GM18505 (cell line): Measurements from ENCODE around the gene SLC35F1.
"Not testable (repeated sequence)": the region's sequence is repeated elsewhere in the genome, so short reads cannot be mapped to it uniquely, and the experiment has no call there.

Source experiments
- ATAC-seq: cut with Tn5 transposase; IDR thresholded peaks from one replicate; pipeline ENCODE4 v1.9.1; 2021; ENCODE audit not compliant: unreplicated experiment
- POLR2A ChIP-seq: IDR thresholded peaks from 4 replicates; pipeline ENCODE4 v1.6.1; 2011; ENCODE audit warnings: borderline replicate concordance; ENCODE audit not compliant: insufficient read depth, insufficient read length; ENCODE audit errors: extremely low read depth

SLC35F1 gene

GRCh38 chr6:117933471-117933870, 26.4 kb downstream of the SLC35F1 start:
- no peak for TF ChIP-seq POLR2A
- no peak for ATAC-seq

DNA sequence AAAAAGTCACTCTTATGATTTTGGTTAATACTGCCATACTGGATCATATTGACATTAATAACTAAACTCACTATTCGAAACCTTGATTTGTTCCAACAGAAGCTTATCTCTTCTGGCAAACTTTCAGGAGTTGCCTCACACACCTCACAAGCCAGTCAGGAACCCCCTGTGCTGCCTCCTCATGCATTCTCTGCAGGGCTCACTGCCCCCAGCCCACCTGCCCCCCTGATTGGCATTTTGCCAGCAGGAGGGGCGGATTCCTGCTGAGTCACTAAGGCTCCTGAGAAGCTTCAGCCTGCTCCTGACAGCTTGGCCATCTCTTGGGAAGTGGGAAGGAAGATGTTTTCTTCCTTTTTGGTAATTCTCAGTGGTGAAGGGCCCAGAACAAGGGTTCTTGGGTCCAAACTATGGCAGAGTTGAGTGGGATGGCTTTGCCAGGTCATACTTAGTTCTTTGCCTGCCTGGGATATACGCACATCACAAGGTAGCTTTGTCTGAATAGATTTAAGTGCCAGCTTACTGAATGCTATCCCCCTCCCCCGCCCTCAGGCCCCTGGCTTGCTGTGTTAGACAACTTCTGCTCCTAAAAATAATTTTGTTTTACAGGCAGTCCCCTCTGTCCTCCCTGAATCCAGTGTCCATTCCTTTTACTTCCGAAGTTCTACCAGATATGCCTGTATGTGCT, 31.4 kb downstream of the SLC35F1 start:
- ATAC-seq = no peak
- no peak for TF ChIP-seq POLR2A

DNA sequence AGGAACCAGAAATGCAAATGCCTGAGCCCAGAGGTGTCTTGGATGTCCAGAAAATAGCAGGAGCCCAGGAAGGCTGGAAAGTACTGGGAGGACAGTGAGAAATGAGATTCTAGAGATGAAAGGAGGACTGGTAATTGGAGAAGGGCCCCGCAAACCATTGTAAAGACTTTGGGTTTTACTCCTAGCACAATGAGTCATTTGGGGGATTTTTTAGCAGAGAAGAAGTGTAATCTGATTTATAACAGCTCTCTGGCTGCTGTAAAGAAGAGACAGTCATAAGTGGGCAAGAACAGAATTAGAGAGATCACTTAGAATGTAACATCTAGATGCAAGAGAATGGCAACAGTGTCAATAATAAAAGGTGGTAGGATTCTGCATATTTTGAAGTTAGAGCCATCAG, 40.2 kb downstream of the SLC35F1 start:
- no peak for ATAC-seq
- TF ChIP-seq POLR2A = no peak

- no peak for TF ChIP-seq POLR2A
- ATAC-seq = no peak
Measured at GRCh38 chr6:117951783-117952182, 44.7 kb downstream of the SLC35F1 start.

GRCh38 chr6:117955684-117956256, 48.7 kb downstream of the SLC35F1 start:
- ATAC-seq = peak; percentile 87

DNA sequence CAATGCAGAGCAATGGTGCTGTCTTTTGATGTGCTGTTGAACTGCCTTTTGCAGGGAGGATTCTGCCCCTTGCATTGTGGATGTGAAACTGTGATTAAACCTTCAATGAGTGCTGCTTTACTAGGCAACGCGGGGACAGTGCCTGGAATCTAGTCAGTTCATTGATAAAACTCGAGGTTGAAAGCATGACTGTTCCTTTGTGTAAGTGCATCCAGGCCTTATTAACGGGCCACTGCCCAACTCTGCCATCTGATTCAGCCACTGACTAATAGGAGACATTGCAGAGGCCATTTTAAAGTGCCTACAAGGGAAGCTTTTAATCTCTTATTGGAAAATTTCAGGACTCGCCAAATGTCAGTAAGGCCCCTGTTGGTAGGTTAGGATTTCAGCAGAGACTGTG, 49.3 kb downstream of the SLC35F1 start:
- no peak for TF ChIP-seq POLR2A
- ATAC-seq = peak; percentile 14

More at GRCh38 chr6:117955684-117956256, 48.7 kb downstream of the SLC35F1 start:
- no peak for TF ChIP-seq POLR2A

- ATAC-seq = no peak
- no peak for TF ChIP-seq POLR2A
Measured at GRCh38 chr6:117958536-117958935, 51.5 kb downstream of the SLC35F1 start.

DNA sequence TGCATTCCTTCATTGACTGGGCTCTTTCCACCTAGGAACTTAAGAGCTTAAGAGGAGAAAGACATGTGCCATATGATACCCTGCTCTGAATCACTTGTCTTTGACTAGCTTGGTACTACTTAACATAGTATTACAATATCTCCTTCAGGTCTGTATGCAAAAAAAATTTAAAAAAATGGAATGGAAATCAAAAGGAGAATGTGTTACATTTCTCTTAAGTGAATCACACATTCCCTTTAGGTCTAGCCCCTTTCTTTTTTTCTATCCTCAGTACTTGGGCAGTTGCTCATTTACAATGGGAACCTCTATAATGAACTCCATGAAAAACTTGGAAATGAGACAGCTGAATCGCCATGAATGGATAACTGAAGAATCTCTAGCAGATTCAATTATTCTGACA, 53.8 kb downstream of the SLC35F1 start:
- ATAC-seq = no peak
- no peak for TF ChIP-seq POLR2A

DNA sequence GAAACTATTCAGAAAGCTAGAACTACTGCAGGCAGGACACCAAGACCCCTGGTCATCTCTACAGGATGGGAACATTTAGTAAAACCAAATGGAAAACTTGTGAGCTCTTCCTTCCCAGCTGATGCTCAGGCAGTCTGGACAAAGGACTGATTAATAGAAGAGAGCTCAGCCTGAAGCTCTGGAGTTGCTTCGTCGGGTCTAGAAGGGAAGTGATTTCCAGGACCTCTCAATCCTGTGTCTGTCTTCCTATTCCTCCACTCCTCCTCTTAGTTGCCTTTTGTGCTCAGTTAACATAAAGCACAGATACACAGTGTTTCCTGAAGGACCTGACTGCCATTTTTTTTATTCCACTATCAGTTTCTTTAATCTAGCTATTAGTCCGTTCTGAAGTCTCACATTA, 54.2 kb downstream of the SLC35F1 start:
- TF ChIP-seq POLR2A = no peak
- no peak for ATAC-seq

DNA sequence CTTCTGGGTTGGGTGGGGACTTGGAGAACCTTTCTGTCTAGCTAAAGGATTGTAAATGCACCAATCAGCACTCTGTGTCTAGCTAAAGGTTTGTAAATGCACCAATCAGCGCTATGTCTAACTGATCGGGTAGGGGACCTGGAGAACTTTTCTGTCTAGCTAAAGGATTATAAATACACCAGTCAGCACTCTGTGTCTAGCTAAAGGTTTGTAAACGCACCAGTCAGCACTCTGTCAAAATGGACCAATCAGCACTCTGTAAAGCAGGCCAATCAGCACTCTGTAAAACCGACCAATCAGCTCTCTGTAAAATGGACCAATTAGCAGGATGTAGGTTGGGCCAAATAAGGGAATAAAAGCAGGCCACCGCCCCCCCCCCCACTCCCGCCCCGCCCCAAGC, 58.7 kb downstream of the SLC35F1 start:
- not testable (repeated sequence) for ATAC-seq

GRCh38 chr6:117971637-117972036, 64.6 kb downstream of the SLC35F1 start:
- no peak for TF ChIP-seq POLR2A
- ATAC-seq = no peak

- no peak for ATAC-seq
- TF ChIP-seq POLR2A = no peak
Measured at GRCh38 chr6:117974914-117975627, 68.0 kb downstream of the SLC35F1 start.

DNA sequence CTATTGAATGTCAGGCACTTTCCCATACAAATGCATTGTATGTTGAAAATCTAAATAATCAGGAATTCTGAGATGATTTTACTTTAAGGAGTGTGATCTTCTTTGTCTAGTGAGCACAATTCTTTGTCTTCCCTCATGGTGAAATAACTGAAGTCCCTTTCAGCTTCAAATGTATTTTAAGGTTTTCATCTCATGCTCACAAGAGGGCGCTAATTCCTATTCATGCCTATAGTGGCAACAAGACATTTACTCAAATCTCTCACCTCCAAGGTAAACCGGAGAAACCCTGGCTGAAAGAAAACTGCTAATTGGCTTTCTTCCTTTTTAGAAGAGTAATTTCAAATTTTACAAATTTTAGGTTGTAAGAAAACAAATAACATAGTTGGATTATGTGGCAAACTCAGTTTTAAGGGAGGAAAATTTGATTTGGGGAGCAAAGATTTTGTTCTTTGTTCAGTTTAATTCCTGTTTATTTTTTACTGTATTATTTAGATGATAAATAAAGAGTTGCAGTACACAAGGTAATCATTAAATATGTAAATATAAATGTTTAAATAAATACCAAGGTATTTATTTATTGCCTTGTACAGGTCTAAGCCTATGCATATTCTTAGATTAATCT, 69.1 kb downstream of the SLC35F1 start:
- no peak for TF ChIP-seq POLR2A
- ATAC-seq = no peak

DNA sequence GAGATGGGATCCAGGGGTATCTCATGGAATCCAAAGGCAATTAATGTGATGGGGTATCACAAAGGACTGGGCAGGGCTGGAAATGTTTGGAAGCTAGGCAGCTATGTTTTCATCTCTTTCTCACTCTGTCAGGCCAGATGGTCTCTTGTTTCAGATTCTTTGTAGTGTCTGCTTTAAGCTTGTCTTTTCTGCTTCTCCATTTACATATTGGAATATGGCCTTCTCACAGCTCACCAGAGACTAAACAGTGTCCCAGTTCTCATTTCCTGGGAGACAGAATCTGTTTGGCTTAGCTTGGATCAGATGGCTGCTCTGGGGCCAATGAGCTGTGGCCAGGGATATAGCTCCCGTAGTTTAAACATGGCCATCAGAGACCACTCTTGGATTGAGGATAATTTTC, 78.9 kb downstream of the SLC35F1 start:
- no peak for ATAC-seq
- TF ChIP-seq POLR2A = no peak
